ENCODE measurements around the gene PRRC2C.
"Not testable (repeated sequence)": the region's sequence is repeated elsewhere in the genome, so short reads cannot be mapped to it uniquely, and the experiment has no call there.

PRRC2C gene

GRCh38 chr1:171500803-171501202 is 15.5 kb downstream of the PRRC2C start:
- no peak for DNase-seq

- no peak for DNase-seq
Observed at GRCh38 chr1:171501305-171502024, 16.1 kb downstream of the PRRC2C start.

GRCh38 chr1:171506525-171507304 is 21.4 kb downstream of the PRRC2C start:
- no peak for DNase-seq

- DNase-seq = no peak
Observed at GRCh38 chr1:171507435-171507834, 22.1 kb downstream of the PRRC2C start.

- no peak for DNase-seq
Observed at GRCh38 chr1:171509191-171509590, 23.9 kb downstream of the PRRC2C start.

GRCh38 chr1:171513743-171514142 is 28.4 kb downstream of the PRRC2C start:
- no peak for DNase-seq

GRCh38 chr1:171515299-171515698 is 30.0 kb downstream of the PRRC2C start:
- DNase-seq = no peak

GRCh38 chr1:171515741-171516140 is 30.4 kb downstream of the PRRC2C start:
- no peak for DNase-seq

- DNase-seq = no peak
Observed at GRCh38 chr1:171521567-171521966, 36.2 kb downstream of the PRRC2C start.

GRCh38 chr1:171530676-171531075 is 45.3 kb downstream of the PRRC2C start:
- no peak for DNase-seq

GRCh38 chr1:171532520-171532919 is 47.2 kb downstream of the PRRC2C start:
- no peak for DNase-seq

GRCh38 chr1:171545523-171545922 is 60.2 kb downstream of the PRRC2C start:
- DNase-seq = no peak

- no peak for DNase-seq
Observed at GRCh38 chr1:171550050-171550449, 64.7 kb downstream of the PRRC2C start.

GRCh38 chr1:171550598-171551100 is 65.3 kb downstream of the PRRC2C start:
- DNase-seq = not testable (repeated sequence)

GRCh38 chr1:171553960-171554359 is 68.6 kb downstream of the PRRC2C start:
- DNase-seq = peak; percentile 75

GRCh38 chr1:171563675-171564074 is 78.3 kb downstream of the PRRC2C start:
- no peak for DNase-seq

GRCh38 chr1:171566467-171566866 is 81.1 kb downstream of the PRRC2C start:
- DNase-seq = no peak

- DNase-seq = no peak
Observed at GRCh38 chr1:171570295-171570694, 85.0 kb downstream of the PRRC2C start.

GRCh38 chr1:171576144-171576543 is 90.8 kb downstream of the PRRC2C start:
- no peak for DNase-seq

GRCh38 chr1:171581226-171581625 is 95.9 kb downstream of the PRRC2C start:
- DNase-seq = no peak

GRCh38 chr1:171581766-171582165 is 96.4 kb downstream of the PRRC2C start:
- no peak for DNase-seq

- DNase-seq = no peak
Observed at GRCh38 chr1:171582589-171582988, 97.3 kb downstream of the PRRC2C start.

GRCh38 chr1:171583591-171584201 is 98.4 kb downstream of the PRRC2C start:
- DNase-seq = no peak

GRCh38 chr1:171585715-171586114 is 100.4 kb downstream of the PRRC2C start:
- no peak for DNase-seq
